HG03103 (cell line): Measurements from ENCODE around the gene CLEC2L.
"Not testable (repeated sequence)": the region's sequence is repeated elsewhere in the genome, so short reads cannot be mapped to it uniquely, and the experiment has no call there.

Experiments used
- ATAC-seq: cut with Tn5 transposase; IDR thresholded peaks from one replicate; pipeline ENCODE4 v1.9.1; 2021; ENCODE audit warnings: low read depth; ENCODE audit not compliant: unreplicated experiment

Gene CLEC2L

DNA sequence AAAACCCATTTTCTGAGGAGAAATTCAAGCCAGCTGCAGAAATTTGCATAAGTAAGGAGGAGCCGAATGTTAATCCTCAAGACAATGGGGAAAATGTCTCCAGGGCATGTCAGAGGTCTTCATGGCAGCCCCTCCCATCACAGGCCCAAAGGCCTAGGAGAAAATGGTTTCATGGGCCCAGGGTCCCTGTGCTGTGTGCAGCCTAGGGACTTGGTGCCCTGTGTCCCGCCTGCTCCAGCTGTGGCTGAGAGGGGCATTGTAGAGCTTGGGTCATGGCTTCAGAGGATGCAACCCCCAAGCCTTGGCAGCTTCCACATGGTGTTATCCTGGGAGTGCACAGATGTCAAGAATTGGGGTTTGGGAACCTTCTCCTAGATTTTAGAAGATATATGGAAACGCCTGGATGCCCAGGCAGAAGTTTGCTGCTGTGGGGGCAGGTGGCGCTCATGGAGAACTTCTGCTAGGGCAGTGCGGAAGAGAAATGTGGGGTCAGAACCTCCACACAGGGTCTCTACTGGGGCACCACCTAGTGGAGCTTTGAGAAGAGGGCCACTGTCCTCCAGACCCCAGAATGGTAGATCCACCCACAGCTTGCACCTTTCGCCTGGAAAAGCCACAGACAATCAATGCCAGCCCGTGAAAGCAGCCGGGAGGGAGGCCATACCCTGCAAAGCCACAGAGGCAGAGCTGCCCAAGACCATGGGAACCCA is 30.7 kb downstream of the CLEC2L start:
- not testable (repeated sequence) for ATAC-seq

DNA sequence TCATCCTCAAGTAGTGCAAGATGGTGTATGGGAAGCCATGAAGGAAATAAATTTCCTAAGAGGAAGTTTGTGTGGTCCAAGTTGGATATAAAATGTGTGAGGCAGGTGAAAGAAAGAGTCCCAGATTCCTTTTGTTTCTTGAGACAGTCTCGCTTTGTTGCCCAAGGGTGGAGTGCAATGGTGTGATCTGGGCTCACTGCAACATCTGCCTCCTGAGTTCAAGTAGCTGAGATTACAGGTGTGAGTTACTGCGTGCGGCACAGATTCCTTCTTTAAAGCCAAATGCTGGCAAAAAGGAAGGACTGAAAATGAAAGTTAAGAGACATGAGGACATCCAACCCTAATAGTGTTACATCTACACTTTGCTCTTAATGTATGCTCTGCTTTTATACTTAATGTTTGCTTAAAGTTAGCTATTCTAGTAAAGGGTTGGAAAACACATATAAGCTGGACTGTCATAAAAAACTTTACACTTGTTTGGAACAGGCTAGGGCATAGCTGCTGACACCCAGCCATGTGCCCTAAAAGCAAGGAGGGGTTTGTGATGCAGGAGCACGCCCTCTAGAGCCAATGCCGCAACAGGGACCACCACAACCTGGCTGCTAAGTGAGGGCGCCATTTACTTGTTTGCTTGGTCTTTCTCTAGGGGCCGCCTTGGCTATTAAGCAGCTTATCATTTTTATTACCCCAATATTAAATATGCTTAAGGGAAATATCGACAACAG is 34.5 kb downstream of the CLEC2L start:
- no peak for ATAC-seq

GRCh38 chr7:139559364-139560105 is 36.0 kb downstream of the CLEC2L start:
- ATAC-seq, result no peak

- ATAC-seq, result no peak
These were observed 36.7 kb downstream of the CLEC2L start for GRCh38 chr7:139560199-139560598.

DNA sequence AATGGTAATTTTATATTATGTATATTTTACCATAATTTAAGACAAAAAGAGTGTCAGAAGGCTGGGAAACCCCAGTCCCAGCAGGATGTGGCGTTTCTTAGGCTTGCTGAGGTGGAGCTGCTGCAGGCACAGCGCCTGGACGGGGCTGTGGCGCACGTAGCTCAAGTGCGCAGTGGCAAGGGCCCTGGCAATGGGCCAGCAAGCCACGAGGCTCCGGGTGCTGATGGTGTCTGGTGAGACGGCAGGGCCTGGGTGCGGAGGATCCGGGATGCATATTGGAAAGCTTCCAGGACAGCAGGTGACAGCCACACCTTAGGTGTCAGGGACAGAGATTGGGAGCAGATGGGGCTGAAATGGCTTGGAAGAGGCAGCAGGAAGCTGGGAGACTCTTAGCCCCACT is 37.2 kb downstream of the CLEC2L start:
- ATAC-seq, result no peak

GRCh38 chr7:139562491-139562890 is 39.0 kb downstream of the CLEC2L start:
- ATAC-seq, result no peak

- ATAC-seq, result no peak
These were observed 39.6 kb downstream of the CLEC2L start for GRCh38 chr7:139562961-139563565.

DNA sequence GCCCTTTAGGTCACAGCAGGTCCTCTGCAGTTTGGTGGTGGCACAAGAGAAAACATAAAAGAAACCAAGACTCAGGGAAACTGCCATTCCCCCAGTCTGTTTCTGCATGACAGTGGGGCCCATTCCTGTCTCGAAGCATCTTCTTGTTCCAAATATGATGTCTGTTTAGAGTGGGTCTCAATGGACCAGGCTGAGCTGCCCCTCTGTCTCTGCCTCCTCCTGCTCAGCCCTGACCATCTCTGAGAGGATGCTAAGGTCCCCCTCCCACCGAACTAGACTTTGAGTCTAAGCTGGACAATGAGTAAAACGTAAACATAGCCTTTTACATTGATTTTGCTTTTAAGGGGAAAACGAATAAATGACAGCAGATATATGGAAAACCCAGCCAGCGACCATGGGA is 40.4 kb downstream of the CLEC2L start:
- no peak for ATAC-seq

- no peak for ATAC-seq
These were observed 42.6 kb downstream of the CLEC2L start for GRCh38 chr7:139566075-139566474.

- ATAC-seq, result no peak
These were observed 43.5 kb downstream of the CLEC2L start for GRCh38 chr7:139566736-139567646.

GRCh38 chr7:139567647-139568345 is 44.3 kb downstream of the CLEC2L start:
- no peak for ATAC-seq

GRCh38 chr7:139568346-139568675 is 44.8 kb downstream of the CLEC2L start:
- ATAC-seq, result no peak

GRCh38 chr7:139568813-139569490 is 45.5 kb downstream of the CLEC2L start:
- no peak for ATAC-seq

DNA sequence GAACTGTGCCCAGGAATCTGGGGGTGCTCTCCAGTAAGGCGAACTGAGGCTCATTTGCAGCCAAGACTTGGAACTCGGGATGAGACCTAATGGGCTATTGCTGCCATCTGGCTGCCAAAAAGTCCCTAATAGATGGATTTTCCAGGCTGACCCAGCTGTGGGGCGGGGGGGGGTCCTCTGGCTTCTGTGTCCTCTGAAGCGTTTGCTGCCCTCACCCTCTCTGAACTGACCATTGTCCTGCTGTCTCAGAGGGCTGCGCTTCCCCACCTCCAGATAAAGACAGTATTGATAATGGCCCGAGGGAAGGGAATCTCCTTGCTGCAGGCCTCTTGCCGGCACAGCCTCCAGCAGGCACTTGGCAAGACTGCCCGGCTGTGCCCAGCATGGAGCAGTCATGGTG is 46.6 kb downstream of the CLEC2L start:
- no peak for ATAC-seq

DNA sequence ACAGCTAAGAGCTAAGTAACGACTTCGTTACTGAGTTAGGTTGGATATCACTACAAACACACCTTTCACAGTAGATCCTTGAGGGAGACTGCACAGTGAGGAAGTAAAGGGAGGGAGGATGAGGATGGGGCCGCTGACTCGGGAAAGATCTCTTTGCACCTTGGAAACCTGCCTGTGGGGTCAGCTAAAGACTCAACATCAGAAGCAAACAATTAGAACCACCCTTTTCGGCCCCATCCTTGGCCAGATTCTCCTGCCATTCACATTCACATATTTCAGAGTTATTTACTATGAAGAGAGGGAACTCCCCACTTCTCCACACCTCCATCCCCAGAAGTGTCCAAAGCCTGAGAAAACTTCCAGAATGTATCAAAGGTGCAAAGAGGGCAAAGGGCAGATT is 47.1 kb downstream of the CLEC2L start:
- no peak for ATAC-seq

GRCh38 chr7:139571190-139571589 is 47.7 kb downstream of the CLEC2L start:
- no peak for ATAC-seq

GRCh38 chr7:139571651-139572050 is 48.2 kb downstream of the CLEC2L start:
- ATAC-seq, result no peak

DNA sequence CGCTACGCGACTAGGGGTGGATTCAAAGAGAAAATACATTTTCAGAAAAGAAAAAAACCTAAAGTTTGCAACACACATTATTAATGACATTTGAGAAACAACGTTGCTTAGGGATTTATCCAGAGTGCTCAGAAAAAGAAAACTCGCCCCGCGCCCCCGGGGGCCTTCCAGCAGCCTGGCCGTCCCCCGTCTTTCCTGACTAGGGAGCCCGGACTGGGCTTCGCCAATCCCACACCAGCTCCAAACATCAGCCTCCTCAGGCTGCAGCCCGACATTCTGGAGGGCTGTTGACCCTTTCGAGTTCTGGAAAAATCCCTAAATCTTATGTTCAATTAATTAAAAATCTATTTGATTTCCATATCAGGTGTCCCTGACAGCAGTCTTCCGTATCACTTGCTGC is 48.6 kb downstream of the CLEC2L start:
- no peak for ATAC-seq
